PC-9 (cell line): ENCODE data around the gene ZDHHC15.

Experiments
- EZH2 ChIP-seq: fragments of 200-600 bp; sonication (generic); IDR thresholded peaks from 2 replicates; pipeline ENCODE4 v1.8.0; 2017; ENCODE audit warnings: antibody characterized with exemption, low read depth
- TF ChIP-seq, protein P1 (sequence below): fragments of 200-600 bp; sonication (generic); conservative IDR thresholded peaks from 2 replicates; pipeline ENCODE4 v1.6.1; 2017; ENCODE audit warnings: mixed run types, antibody characterized with exemption, mild to moderate bottlenecking, moderate library complexity

DNA sequence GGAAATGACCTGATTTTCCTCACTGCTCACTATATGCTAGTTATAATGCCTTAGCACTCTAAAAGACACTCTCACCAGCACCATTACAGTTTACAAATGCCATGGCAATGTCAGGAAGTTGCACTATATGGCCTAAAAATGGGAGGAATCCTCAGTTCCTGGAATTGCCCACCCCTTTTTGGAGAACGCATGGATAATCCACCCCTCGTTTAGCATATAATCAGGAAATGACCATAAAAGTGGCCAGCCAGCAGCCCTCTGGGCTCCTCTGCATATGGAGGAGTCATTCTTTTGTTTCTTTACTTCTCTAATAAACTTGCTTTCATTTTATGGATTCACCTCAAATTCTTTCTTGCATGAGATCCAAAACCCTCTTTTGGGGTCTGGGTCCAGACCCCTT is 156.0 kb downstream of the ZDHHC15 start:
- TF ChIP-seq EZH2 = no peak
- TF ChIP-seq, protein P1, sequence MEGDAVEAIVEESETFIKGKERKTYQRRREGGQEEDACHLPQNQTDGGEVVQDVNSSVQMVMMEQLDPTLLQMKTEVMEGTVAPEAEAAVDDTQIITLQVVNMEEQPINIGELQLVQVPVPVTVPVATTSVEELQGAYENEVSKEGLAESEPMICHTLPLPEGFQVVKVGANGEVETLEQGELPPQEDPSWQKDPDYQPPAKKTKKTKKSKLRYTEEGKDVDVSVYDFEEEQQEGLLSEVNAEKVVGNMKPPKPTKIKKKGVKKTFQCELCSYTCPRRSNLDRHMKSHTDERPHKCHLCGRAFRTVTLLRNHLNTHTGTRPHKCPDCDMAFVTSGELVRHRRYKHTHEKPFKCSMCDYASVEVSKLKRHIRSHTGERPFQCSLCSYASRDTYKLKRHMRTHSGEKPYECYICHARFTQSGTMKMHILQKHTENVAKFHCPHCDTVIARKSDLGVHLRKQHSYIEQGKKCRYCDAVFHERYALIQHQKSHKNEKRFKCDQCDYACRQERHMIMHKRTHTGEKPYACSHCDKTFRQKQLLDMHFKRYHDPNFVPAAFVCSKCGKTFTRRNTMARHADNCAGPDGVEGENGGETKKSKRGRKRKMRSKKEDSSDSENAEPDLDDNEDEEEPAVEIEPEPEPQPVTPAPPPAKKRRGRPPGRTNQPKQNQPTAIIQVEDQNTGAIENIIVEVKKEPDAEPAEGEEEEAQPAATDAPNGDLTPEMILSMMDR = no peak
